CD14-positive monocyte (primary cell): ENCODE data around the gene TBC1D22A. TPM values are rescaled to one million over a fixed set of nuclear protein-coding genes. Genes with fewer than 3 reads are reported as not detected.

Experiments used
- DNase-seq, 3 donors: peaks; one replicate each; pipeline ENCODE4 v3.0.0-alpha.2; 2011 to 2022
- H2AFZ ChIP-seq: 2 replicates; pipeline ENCODE4 v1.6.0; 2012; ENCODE audit warnings: mild to moderate bottlenecking, low read depth, low read length, inconsistent platforms; ENCODE audit not compliant: insufficient read depth, poor library complexity, severe bottlenecking
- H3K27ac ChIP-seq, 2 donors: 1 replicate in 1 of 2; 2 replicates in 1 of 2; pipeline ENCODE4 v1.5.1; 2012 to 2013; ENCODE audit warnings: low read length in 2 of 2, control low read depth in 1 of 2, inconsistent platforms in 1 of 2, low read depth in 1 of 2, mild to moderate bottlenecking in 1 of 2
- H3K27me3 ChIP-seq, 2 donors: one replicate each; pipeline versions ENCODE4 v1.6.0 to v1.6.1; 2011 to 2013; ENCODE audit warnings: low read length in 2 of 2; ENCODE audit not compliant: control insufficient read depth in 2 of 2, insufficient read depth in 2 of 2
- H3K36me3 ChIP-seq, 2 donors: replicated peaks in 1 of 2; 1 replicate in 1 of 2; 2 replicates in 1 of 2; pipeline versions ENCODE4 v1.5.1 to v1.6.1; 2012 to 2013; ENCODE audit warnings: low read length in 2 of 2, control low read depth in 1 of 2, inconsistent platforms in 1 of 2, mild to moderate bottlenecking in 1 of 2; ENCODE audit not compliant: insufficient read depth in 2 of 2, control insufficient read depth in 1 of 2
- H3K4me1 ChIP-seq, 2 donors: 1 replicate in 1 of 2; 2 replicates in 1 of 2; pipeline versions ENCODE4 v1.5.1 to v1.6.1; 2012 to 2013; ENCODE audit warnings: low read length in 2 of 2, control low read depth in 1 of 2, inconsistent platforms in 1 of 2, mild to moderate bottlenecking in 1 of 2, moderate library complexity in 1 of 2; ENCODE audit not compliant: insufficient read depth in 2 of 2, control insufficient read depth in 1 of 2
- H3K4me2 ChIP-seq: replicated peaks from 2 replicates; pipeline ENCODE3; 2012; ENCODE audit warnings: low read length, moderate library complexity, mild to moderate bottlenecking; ENCODE audit not compliant: poor library complexity, severe bottlenecking; ENCODE audit errors: extremely low read depth
- H3K4me3 ChIP-seq, 3 experiments: fragments of 200-600 bp in 1 of 3; sonication (generic) in 1 of 3; replicated peaks in 1 of 3; 1 replicate in 2 of 3; 2 replicates in 1 of 3; pipeline ENCODE4 v1.5.1; 2011 to 2013; ENCODE audit warnings: low read length in 3 of 3, mild to moderate bottlenecking in 3 of 3, control low read depth in 2 of 3, low read depth in 2 of 3, inconsistent platforms in 1 of 3, moderate library complexity in 1 of 3
- H3K79me2 ChIP-seq: 2 replicates; pipeline ENCODE4 v1.6.0; 2012; ENCODE audit warnings: mild to moderate bottlenecking, control low read depth, inconsistent platforms, low read length, moderate library complexity; ENCODE audit not compliant: insufficient read depth
- H3K9ac ChIP-seq: 2 replicates; pipeline ENCODE4 v1.6.0; 2017; ENCODE audit warnings: low read length, mild to moderate bottlenecking; ENCODE audit not compliant: insufficient read depth, poor library complexity, severe bottlenecking
- H3K9me3 ChIP-seq, 2 donors: replicated peaks in 1 of 2; 1 replicate in 1 of 2; 2 replicates in 1 of 2; pipeline versions ENCODE4 v1.5.1 to v1.6.1; 2012 to 2013; ENCODE audit warnings: low read length in 2 of 2, control low read depth in 1 of 2; ENCODE audit not compliant: control insufficient read depth in 1 of 2, insufficient read depth in 1 of 2
- H4K20me1 ChIP-seq: 2 replicates; pipeline ENCODE4 v1.6.0; 2012; ENCODE audit warnings: mild to moderate bottlenecking, low read length, control low read depth, moderate library complexity; ENCODE audit not compliant: insufficient read depth
- H3K27ac Mint-ChIP-seq, 7 donors: one replicate each; pipeline ENCODE4 v1.8.0; 2020; ENCODE audit warnings: mild to moderate bottlenecking in 7 of 7, mixed read lengths in 7 of 7, moderate library complexity in 6 of 7, inconsistent platforms in 2 of 7
- H3K27me3 Mint-ChIP-seq, 3 donors: one replicate each; pipeline ENCODE4 v1.8.0; 2021 to 2022; ENCODE audit warnings: low read depth in 3 of 3, mild to moderate bottlenecking in 3 of 3, mixed read lengths in 3 of 3, moderate library complexity in 3 of 3, inconsistent platforms in 1 of 3
- H3K36me3 Mint-ChIP-seq, 2 donors: one replicate each; pipeline ENCODE4 v1.8.0; 2020; ENCODE audit warnings: mixed read lengths in 2 of 2, inconsistent platforms in 1 of 2, mild to moderate bottlenecking in 1 of 2
- H3K4me1 Mint-ChIP-seq: one replicate; pipeline ENCODE4 v1.8.0; 2020; ENCODE audit warnings: mild to moderate bottlenecking, mixed read lengths
- H3K4me3 Mint-ChIP-seq, 2 donors: one replicate each; pipeline ENCODE4 v1.8.0; 2020; ENCODE audit warnings: mild to moderate bottlenecking in 2 of 2, mixed read lengths in 2 of 2, moderate library complexity in 1 of 2
- H3K9me3 Mint-ChIP-seq, 7 donors: one replicate each; pipeline ENCODE4 v1.8.0; 2020 to 2022; ENCODE audit warnings: mixed read lengths in 7 of 7, mild to moderate bottlenecking in 6 of 7, moderate library complexity in 6 of 7, inconsistent platforms in 2 of 7
- WGBS: methylation state at CpG from one replicate; pipeline ENCODE4 v1.1.5; 2013; ENCODE audit warnings: missing lambda C conversion rate; ENCODE audit not compliant: insufficient coverage; 5-methylcytosine and 5-hydroxymethylcytosine counted together
- intact Hi-C, 2 donors: fragments of 100-400 bp; cut with micrococcal nuclease; formaldehyde crosslinking; loops; one replicate each; pipeline versions ENCODE4 v1.15.0 to v1.15.1; 2023
- polyA plus RNA-seq, 3 donors: library from polyadenylated mRNA; depleted of rRNA in 1 of 3; unstranded in 2 of 3; stranded (reverse) in 1 of 3; fragments of 300-500 nt in 2 of 3; fragments of >200 nt in 1 of 3; fragmentation: Illumina TruSeq in 2 of 3; gene quantifications; 1 replicate in 2 of 3; 2 replicates in 1 of 3; pipeline ENCODE4 v1.2.3, GENCODE V29; 2012 to 2021
- TF ChIP-seq, protein P1 (sequence below): fragments of 200-600 bp; IDR thresholded peaks from one replicate; pipeline ENCODE4 v1.8.0; 2022; ENCODE audit warnings: antibody characterized with exemption, mild to moderate bottlenecking

The TBC1D22A gene
- polyA plus RNA-seq, 3 donors, result 25.9 to 36.2 (median 29.5) TPM

- DNase-seq, result peak; percentile 13 to 26 (median 23)
- Histone ChIP-seq H3K9ac (no peak overlapping the region), H3K36me3 (no peaks in the 10 kb centered on the region), H3K4me3 (no peak overlapping the region), H3K79me2 (no peaks in the 10 kb centered on the region), H3K27ac (no peak overlapping the region), H3K27me3 (no peaks in the 10 kb centered on the region), H3K9me3 (peaks cover 21 to 45% of the 10 kb centered on the region in 2 donors), H3K4me1 (peaks cover 5 to 6% of the 10 kb centered on the region in 2 donors), H3K4me2 (peak overlapping the region; percentile 19), H4K20me1 (peaks cover 43% of the 10 kb centered on the region), H2AFZ (no peak overlapping the region)
- peak overlapping the region; percentile 67 to 79 for H3K4me3 Mint-ChIP-seq
- H3K27me3 Mint-ChIP-seq, result peaks cover 0 to 2% (median 1%) of the 10 kb centered on the region in 3 donors
- WGBS, result 22% methylated on average over 26 of the region's 29 CpGs
- TF ChIP-seq, protein P1, sequence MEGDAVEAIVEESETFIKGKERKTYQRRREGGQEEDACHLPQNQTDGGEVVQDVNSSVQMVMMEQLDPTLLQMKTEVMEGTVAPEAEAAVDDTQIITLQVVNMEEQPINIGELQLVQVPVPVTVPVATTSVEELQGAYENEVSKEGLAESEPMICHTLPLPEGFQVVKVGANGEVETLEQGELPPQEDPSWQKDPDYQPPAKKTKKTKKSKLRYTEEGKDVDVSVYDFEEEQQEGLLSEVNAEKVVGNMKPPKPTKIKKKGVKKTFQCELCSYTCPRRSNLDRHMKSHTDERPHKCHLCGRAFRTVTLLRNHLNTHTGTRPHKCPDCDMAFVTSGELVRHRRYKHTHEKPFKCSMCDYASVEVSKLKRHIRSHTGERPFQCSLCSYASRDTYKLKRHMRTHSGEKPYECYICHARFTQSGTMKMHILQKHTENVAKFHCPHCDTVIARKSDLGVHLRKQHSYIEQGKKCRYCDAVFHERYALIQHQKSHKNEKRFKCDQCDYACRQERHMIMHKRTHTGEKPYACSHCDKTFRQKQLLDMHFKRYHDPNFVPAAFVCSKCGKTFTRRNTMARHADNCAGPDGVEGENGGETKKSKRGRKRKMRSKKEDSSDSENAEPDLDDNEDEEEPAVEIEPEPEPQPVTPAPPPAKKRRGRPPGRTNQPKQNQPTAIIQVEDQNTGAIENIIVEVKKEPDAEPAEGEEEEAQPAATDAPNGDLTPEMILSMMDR, result no peak
- H3K27ac Mint-ChIP-seq, result peak overlapping the region in 5 of 7 donors; percentile 5 to 69 (median 35)
- peaks cover 24 to 49% (median 37%) of the 10 kb centered on the region in 7 donors for H3K9me3 Mint-ChIP-seq
- intact Hi-C loops, result no loop called here
- peaks cover 0 to 4% of the 10 kb centered on the region in 2 donors for H3K36me3 Mint-ChIP-seq
- H3K4me1 Mint-ChIP-seq, result peaks cover 13% of the 10 kb centered on the region
Measured at GRCh38 chr22:47090591-47091245, 328.3 kb downstream of the TBC1D22A start.

DNA sequence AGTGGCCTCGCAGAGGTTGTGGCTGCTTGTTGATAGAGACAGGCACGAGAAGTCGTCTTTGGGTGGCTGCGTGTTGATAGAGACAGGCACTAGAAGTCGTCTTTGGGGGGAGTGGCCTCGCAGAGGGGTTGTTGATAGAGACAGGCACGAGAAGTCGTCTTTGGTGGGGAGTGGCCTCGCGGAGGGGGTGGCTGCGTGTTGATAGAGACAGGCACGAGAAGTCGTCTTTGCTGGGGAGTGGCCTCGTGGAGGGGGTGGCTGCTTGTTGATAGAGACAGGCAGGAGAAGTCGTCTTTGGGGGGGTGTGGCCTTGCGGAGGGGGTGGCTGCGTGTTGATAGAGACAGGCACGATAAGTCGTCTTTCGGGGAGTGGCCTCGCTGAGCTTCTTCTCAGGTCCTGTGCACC is 328.8 kb downstream of the TBC1D22A start:
- H3K4me1 Mint-ChIP-seq, result peaks cover 13% of the 10 kb centered on the region

More for the DNA sequence above, 328.8 kb downstream of the TBC1D22A start:
- TF ChIP-seq, protein P1, result no peak
- H3K36me3 Mint-ChIP-seq, result peaks cover 0 to 4% of the 10 kb centered on the region in 2 donors
- Histone ChIP-seq H3K4me3 (no peak overlapping the region), H3K4me2 (no peak overlapping the region), H2AFZ (no peak overlapping the region), H3K9ac (no peak overlapping the region), H3K27me3 (no peaks in the 10 kb centered on the region), H3K79me2 (no peaks in the 10 kb centered on the region), H3K27ac (no peak overlapping the region), H4K20me1 (peaks cover 43% of the 10 kb centered on the region), H3K9me3 (peaks cover 21 to 46% of the 10 kb centered on the region in 2 donors), H3K36me3 (no peaks in the 10 kb centered on the region), H3K4me1 (peaks cover 5 to 6% of the 10 kb centered on the region in 2 donors)
- H3K9me3 Mint-ChIP-seq, result peaks cover 27 to 50% (median 37%) of the 10 kb centered on the region in 7 donors
- DNase-seq, result no peak
- intact Hi-C loops, result no loop called here
- H3K27ac Mint-ChIP-seq, result peak overlapping the region in 5 of 7 donors; percentile 26 to 69 (median 35)
- H3K4me3 Mint-ChIP-seq, result peak overlapping the region; percentile 52 to 79
- WGBS, result 43% methylated on average over 14 of the region's 21 CpGs
- peaks cover 0 to 2% (median 1%) of the 10 kb centered on the region in 3 donors for H3K27me3 Mint-ChIP-seq
